ACC112 (cell line): Measurements from ENCODE around the gene ARRDC2.

Source experiments
- H2AFZ ChIP-seq: fragments of 200-600 bp; sonication (generic); one replicate; pipeline ENCODE4 v1.6.0; 2017; ENCODE audit warnings: antibody characterized with exemption, low read length; ENCODE audit not compliant: unreplicated experiment
- H3K27ac ChIP-seq: fragments of 200-600 bp; sonication (generic); 2 replicates; pipeline ENCODE4 v1.5.1; 2014; ENCODE audit warnings: low read depth, mild to moderate bottlenecking, antibody characterized with exemption, low read length, moderate library complexity
- H3K27me3 ChIP-seq: fragments of 200-600 bp; sonication (generic); 2 replicates; pipeline ENCODE4 v1.6.1; 2014; ENCODE audit warnings: mild to moderate bottlenecking, antibody characterized with exemption, low read length, moderate library complexity, mixed read lengths; ENCODE audit not compliant: insufficient read depth
- H3K36me3 ChIP-seq: fragments of 200-600 bp; sonication (generic); 2 replicates; pipeline ENCODE4 v1.6.1; 2016; ENCODE audit warnings: mild to moderate bottlenecking, antibody characterized with exemption, low read length, moderate library complexity, mixed read lengths; ENCODE audit not compliant: insufficient read depth
- H3K4me1 ChIP-seq: fragments of 200-600 bp; sonication (generic); one replicate; pipeline ENCODE4 v1.6.1; 2016; ENCODE audit warnings: low read length, mixed read lengths; ENCODE audit not compliant: insufficient read depth, unreplicated experiment, control insufficient read depth
- H3K4me3 ChIP-seq: fragments of 200-600 bp; sonication (generic); 2 replicates; pipeline ENCODE4 v1.5.1; 2014; ENCODE audit warnings: mild to moderate bottlenecking, low read depth, low read length
- H3K79me2 ChIP-seq: fragments of 200-600 bp; sonication (generic); one replicate; pipeline ENCODE4 v1.6.0; 2016; ENCODE audit warnings: low read length; ENCODE audit not compliant: control insufficient read depth, unreplicated experiment, insufficient read depth

Gene ARRDC2

GRCh38 chr19:18045307-18046050, 37.5 kb downstream of the ARRDC2 start:
- H3K27ac ChIP-seq = peak overlapping the region; percentile 32; the same call in 1 of the 2 replicates
- no peaks in the 10 kb centered on the region for H3K36me3 ChIP-seq
- H3K4me1 ChIP-seq = peaks cover 17% of the 10 kb centered on the region
- H3K27me3 ChIP-seq = no peaks in the 10 kb centered on the region
- H3K4me3 ChIP-seq = peak overlapping the region; percentile 63
- H3K79me2 ChIP-seq = no peaks in the 10 kb centered on the region
- H2AFZ ChIP-seq = peak overlapping the region; percentile 75

GRCh38 chr19:18046059-18046718, 38.2 kb downstream of the ARRDC2 start:
- no peaks in the 10 kb centered on the region for H3K36me3 ChIP-seq
- H3K4me1 ChIP-seq = peaks cover 17% of the 10 kb centered on the region
- H3K27ac ChIP-seq = peak overlapping the region; percentile 39
- no peak overlapping the region for H2AFZ ChIP-seq
- no peaks in the 10 kb centered on the region for H3K27me3 ChIP-seq
- no peaks in the 10 kb centered on the region for H3K79me2 ChIP-seq
- no peak overlapping the region for H3K4me3 ChIP-seq

- Histone ChIP-seq H3K79me2 (no peaks in the 10 kb centered on the region), H3K4me3 (no peak overlapping the region), H3K27me3 (no peaks in the 10 kb centered on the region), H3K36me3 (no peaks in the 10 kb centered on the region), H3K27ac (no peak overlapping the region), H3K4me1 (peaks cover 17% of the 10 kb centered on the region), H2AFZ (no peak overlapping the region)
Measured at GRCh38 chr19:18049385-18049784, 41.4 kb downstream of the ARRDC2 start.

GRCh38 chr19:18051887-18052286, 43.9 kb downstream of the ARRDC2 start:
- Histone ChIP-seq H3K4me3 (no peak overlapping the region), H3K36me3 (no peaks in the 10 kb centered on the region), H3K4me1 (no peaks in the 10 kb centered on the region), H3K27me3 (no peaks in the 10 kb centered on the region), H2AFZ (no peak overlapping the region), H3K79me2 (no peaks in the 10 kb centered on the region), H3K27ac (no peak overlapping the region)

- Histone ChIP-seq H3K4me1 (peaks cover 2% of the 10 kb centered on the region), H3K4me3 (no peak overlapping the region), H3K36me3 (no peaks in the 10 kb centered on the region), H3K79me2 (no peaks in the 10 kb centered on the region), H3K27me3 (no peaks in the 10 kb centered on the region), H2AFZ (no peak overlapping the region), H3K27ac (no peak overlapping the region)
Measured at GRCh38 chr19:18053576-18054219, 45.7 kb downstream of the ARRDC2 start.

GRCh38 chr19:18055967-18056366, 48.0 kb downstream of the ARRDC2 start:
- no peak overlapping the region for H3K4me3 ChIP-seq
- no peak overlapping the region for H3K27ac ChIP-seq
- no peaks in the 10 kb centered on the region for H3K27me3 ChIP-seq
- no peaks in the 10 kb centered on the region for H3K79me2 ChIP-seq
- H3K36me3 ChIP-seq = no peaks in the 10 kb centered on the region
- peaks cover 2% of the 10 kb centered on the region for H3K4me1 ChIP-seq
- no peak overlapping the region for H2AFZ ChIP-seq

GRCh38 chr19:18057557-18057956, 49.6 kb downstream of the ARRDC2 start:
- no peak overlapping the region for H3K27ac ChIP-seq
- H3K27me3 ChIP-seq = no peaks in the 10 kb centered on the region
- H2AFZ ChIP-seq = no peak overlapping the region

GRCh38 chr19:18058208-18059009, 50.4 kb downstream of the ARRDC2 start:
- Histone ChIP-seq H3K4me3 (no peak overlapping the region), H3K4me1 (peaks cover 2% of the 10 kb centered on the region), H3K27me3 (no peaks in the 10 kb centered on the region), H3K79me2 (no peaks in the 10 kb centered on the region), H2AFZ (no peak overlapping the region), H3K36me3 (no peaks in the 10 kb centered on the region), H3K27ac (peak overlapping the region; percentile 17; the same call in 1 of the 2 replicates)

More at GRCh38 chr19:18057557-18057956, 49.6 kb downstream of the ARRDC2 start:
- Histone ChIP-seq H3K36me3 (no peaks in the 10 kb centered on the region), H3K4me1 (peaks cover 2% of the 10 kb centered on the region), H3K79me2 (no peaks in the 10 kb centered on the region), H3K4me3 (no peak overlapping the region)

- Histone ChIP-seq H3K36me3 (no peaks in the 10 kb centered on the region), H3K4me3 (no peak overlapping the region), H3K27me3 (no peaks in the 10 kb centered on the region), H3K79me2 (no peaks in the 10 kb centered on the region), H3K4me1 (peaks cover 2% of the 10 kb centered on the region), H3K27ac (no peak overlapping the region), H2AFZ (no peak overlapping the region)
Measured at GRCh38 chr19:18059297-18059696, 51.3 kb downstream of the ARRDC2 start.

- Histone ChIP-seq H3K4me3 (no peak overlapping the region), H3K27me3 (no peaks in the 10 kb centered on the region), H3K79me2 (no peaks in the 10 kb centered on the region), H3K36me3 (no peaks in the 10 kb centered on the region), H3K27ac (no peak overlapping the region), H3K4me1 (peaks cover 2% of the 10 kb centered on the region), H2AFZ (no peak overlapping the region)
Measured at GRCh38 chr19:18059902-18060301, 51.9 kb downstream of the ARRDC2 start.
